ENCODE results near the gene IGLL5. TPM values are rescaled to one million over a fixed set of nuclear protein-coding genes. Genes with fewer than 3 reads are reported as not detected.

IGLL5 gene
- total and polyA plus RNA-seq, 9 of the 15 experiments (the other 6 are each of a cell fraction or from before 2014, with no cell fraction given) = not detected

DNA sequence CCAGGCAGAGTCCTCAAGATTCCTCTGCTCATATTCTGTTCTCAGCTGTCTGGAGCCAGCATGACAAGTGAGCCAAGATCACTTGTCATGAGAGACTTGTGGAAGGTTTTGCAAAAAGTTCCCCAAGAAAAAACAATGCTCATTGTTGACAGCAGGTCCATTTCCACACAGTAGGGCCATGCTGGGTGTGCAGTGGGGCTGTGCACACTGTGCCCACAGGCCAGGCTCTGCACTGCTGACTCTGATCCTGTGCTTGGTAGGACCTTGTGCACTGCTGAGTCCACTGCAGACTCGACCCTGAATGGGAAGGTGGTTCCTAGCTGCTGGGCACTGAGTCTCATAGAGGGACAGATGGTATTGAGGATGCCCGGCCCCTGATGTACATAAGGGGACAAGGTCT, 33.9 kb upstream of the IGLL5 start (continued):
- TF ChIP-seq, protein P1, sequence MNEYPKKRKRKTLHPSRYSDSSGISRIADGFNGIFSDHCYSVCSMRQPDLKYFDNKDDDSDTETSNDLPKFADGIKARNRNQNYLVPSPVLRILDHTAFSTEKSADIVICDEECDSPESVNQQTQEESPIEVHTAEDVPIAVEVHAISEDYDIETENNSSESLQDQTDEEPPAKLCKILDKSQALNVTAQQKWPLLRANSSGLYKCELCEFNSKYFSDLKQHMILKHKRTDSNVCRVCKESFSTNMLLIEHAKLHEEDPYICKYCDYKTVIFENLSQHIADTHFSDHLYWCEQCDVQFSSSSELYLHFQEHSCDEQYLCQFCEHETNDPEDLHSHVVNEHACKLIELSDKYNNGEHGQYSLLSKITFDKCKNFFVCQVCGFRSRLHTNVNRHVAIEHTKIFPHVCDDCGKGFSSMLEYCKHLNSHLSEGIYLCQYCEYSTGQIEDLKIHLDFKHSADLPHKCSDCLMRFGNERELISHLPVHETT (CRISPR knock-in tag; conservative IDR thresholded peaks at IDR 0.05 in 1 of 2, IDR thresholded peaks at IDR 0.05 in 1 of 2) = peak in 1 of 2 experiments; percentile 94; a peak in 1 of 4 replicates
- TF ChIP-seq SMARCC2 (IDR thresholded peaks at IDR 0.05; ENCODE audit: low read depth) (no peak), FOS (IDR thresholded peaks at IDR 0.05; ENCODE audit: extremely low read depth, insufficient read length) (no peak)

DNA sequence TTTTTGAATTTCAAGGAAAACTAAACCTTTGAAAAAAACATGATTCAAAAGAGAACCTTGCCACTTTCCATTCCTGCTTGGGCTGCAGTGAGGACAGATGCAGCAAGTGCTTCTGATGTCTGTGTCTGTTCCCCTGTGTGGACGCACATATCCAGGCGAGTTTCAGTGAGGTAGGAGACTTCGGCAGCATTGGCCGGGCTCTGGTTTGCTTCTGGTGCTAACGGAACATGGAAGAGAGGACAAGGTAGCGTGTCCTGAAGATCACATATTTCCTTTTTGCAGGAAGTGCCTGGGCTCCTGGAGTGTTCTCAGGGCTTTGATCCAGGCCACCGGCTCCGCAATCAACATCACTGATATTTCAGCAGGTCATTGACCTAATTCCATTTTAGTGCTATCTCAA, 33.1 kb upstream of the IGLL5 start:
- CTCF ChIA-PET (ENCODE audit: low intra/inter-chr PET ratio) = interaction anchor here (0.6 to 5.5 kb wide), 11 partner anchors 10 to 290 kb away, joined by 3 to 42 read pairs (median 4); no protein-coding TSS in a partner anchor
- H3K79me2 ChIP-seq (ENCODE audit: control insufficient read depth, insufficient read depth, low read length) = no peaks in the 10 kb centered on the region
- POLR2A ChIA-PET = interaction anchor here (0.7 to 1.9 kb wide), 3 partner anchors 16 to 100 kb away, joined by 4 to 7 read pairs (median 5); no protein-coding TSS in a partner anchor
- no TSS peak for BruUV-seq (replicated peaks)
- no peak overlapping the region for H3K4me2 ChIP-seq (ENCODE audit: insufficient read depth, low read length)
- intact Hi-C loops (cut with micrococcal nuclease) (no loop called here), in situ Hi-C loops (cut with MboI) (no loop called here)
- peaks cover 3% of the 10 kb centered on the region for H3K9me1 ChIP-seq (ENCODE audit: control insufficient read depth, insufficient read depth, low read length)
- no peak for ATAC-seq
- no peaks in the 10 kb centered on the region for H3K36me3 ChIP-seq (ENCODE audit: control insufficient read depth, insufficient read depth, low read length)
- H3K9ac ChIP-seq (ENCODE audit: insufficient read depth in 1 of 2, low read depth in 2 of 2, low read length in 2 of 2) = no peak overlapping the region
- H4K20me1 ChIP-seq (replicated peaks; ENCODE audit: control insufficient read depth, insufficient read depth, low read length) = peaks cover 36% of the 10 kb centered on the region
- H3K9me3 ChIP-seq (replicated peaks; ENCODE audit: control insufficient read depth, insufficient read depth, low read depth, low read length) = no peaks in the 10 kb centered on the region
- DNase-seq (ENCODE audit: extremely low read depth in 1 of 4, low spot score in 3 of 4) = no peak
- H2AFZ ChIP-seq (ENCODE audit: low read depth, low read length) = no peak overlapping the region
- no peak for FAIRE-seq
- no peak for TF ChIP-seq POLR3G (IDR thresholded peaks at IDR 0.05; ENCODE audit: extremely low read depth, insufficient read length, insufficient replicate concordance)
- TF ChIP-seq, protein P2, sequence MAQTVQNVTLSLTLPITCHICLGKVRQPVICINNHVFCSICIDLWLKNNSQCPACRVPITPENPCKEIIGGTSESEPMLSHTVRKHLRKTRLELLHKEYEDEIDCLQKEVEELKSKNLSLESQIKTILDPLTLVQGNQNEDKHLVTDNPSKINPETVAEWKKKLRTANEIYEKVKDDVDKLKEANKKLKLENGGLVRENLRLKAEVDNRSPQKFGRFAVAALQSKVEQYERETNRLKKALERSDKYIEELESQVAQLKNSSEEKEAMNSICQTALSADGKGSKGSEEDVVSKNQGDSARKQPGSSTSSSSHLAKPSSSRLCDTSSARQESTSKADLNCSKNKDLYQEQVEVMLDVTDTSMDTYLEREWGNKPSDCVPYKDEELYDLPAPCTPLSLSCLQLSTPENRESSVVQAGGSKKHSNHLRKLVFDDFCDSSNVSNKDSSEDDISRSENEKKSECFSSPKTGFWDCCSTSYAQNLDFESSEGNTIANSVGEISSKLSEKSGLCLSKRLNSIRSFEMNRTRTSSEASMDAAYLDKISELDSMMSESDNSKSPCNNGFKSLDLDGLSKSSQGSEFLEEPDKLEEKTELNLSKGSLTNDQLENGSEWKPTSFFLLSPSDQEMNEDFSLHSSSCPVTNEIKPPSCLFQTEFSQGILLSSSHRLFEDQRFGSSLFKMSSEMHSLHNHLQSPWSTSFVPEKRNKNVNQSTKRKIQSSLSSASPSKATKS (CRISPR knock-in tag; IDR thresholded peaks at IDR 0.05) = no peak
- TF ChIP-seq FOXP1 (CRISPR knock-in tag; IDR thresholded peaks at IDR 0.05) = no peak
- H3K4me1 ChIP-seq (replicated peaks in 1 of 2; ENCODE audit: control insufficient read depth in 2 of 2, insufficient read depth in 2 of 2, low read length in 2 of 2) = no peaks in the 10 kb centered on the region
- no peak overlapping the region for H3K4me3 ChIP-seq
- peaks cover 15 to 38% of the 10 kb centered on the region in 2 experiments for H3K27me3 ChIP-seq (ENCODE audit: control insufficient read depth in 2 of 2, insufficient read depth in 2 of 2, low read length in 2 of 2)
- no peak overlapping the region for H3K27ac ChIP-seq (ENCODE audit: extremely low read depth, low read depth, low read length)
- WGBS (ENCODE audit: insufficient coverage, low coverage, missing lambda C conversion rate) = 2% methylated on average over 8 of the region's 8 CpGs

Measured in K562 (cell line).